Epithelial cell of esophagus (primary cell): ENCODE measurements around the gene PRDM7.
A peak's percentile ranks its signal among the peaks of the same experiment; 100 is the strongest.
"Not testable (repeated sequence)": the region's sequence is repeated elsewhere in the genome, so short reads cannot be mapped to it uniquely, and the experiment has no call there.

Experiments
- DNase-seq: peaks from one replicate; pipeline ENCODE4 v3.0.0; 2010; ENCODE audit warnings: low read depth
- H3K4me3 ChIP-seq: 2 replicates; pipeline ENCODE4 v1.5.1; 2011; ENCODE audit warnings: mild to moderate bottlenecking, low read length, control low read depth
- TF ChIP-seq, protein P1 (sequence below): IDR thresholded peaks from 2 replicates; pipeline ENCODE4 v1.5.1; 2011; ENCODE audit warnings: low read depth, mild to moderate bottlenecking, low read length, control low read depth, inconsistent platforms; ENCODE audit not compliant: insufficient read depth; ENCODE audit errors: missing control alignments

PRDM7 gene

GRCh38 chr16:90077240-90077756 lies at the start of gene PRDM7:
PRDM7 (minus strand) TSS chr16:90077331; CDS start chr16:90075910, 1,421 bp downstream.
- TF ChIP-seq, protein P1, sequence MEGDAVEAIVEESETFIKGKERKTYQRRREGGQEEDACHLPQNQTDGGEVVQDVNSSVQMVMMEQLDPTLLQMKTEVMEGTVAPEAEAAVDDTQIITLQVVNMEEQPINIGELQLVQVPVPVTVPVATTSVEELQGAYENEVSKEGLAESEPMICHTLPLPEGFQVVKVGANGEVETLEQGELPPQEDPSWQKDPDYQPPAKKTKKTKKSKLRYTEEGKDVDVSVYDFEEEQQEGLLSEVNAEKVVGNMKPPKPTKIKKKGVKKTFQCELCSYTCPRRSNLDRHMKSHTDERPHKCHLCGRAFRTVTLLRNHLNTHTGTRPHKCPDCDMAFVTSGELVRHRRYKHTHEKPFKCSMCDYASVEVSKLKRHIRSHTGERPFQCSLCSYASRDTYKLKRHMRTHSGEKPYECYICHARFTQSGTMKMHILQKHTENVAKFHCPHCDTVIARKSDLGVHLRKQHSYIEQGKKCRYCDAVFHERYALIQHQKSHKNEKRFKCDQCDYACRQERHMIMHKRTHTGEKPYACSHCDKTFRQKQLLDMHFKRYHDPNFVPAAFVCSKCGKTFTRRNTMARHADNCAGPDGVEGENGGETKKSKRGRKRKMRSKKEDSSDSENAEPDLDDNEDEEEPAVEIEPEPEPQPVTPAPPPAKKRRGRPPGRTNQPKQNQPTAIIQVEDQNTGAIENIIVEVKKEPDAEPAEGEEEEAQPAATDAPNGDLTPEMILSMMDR: no peak
- DNase-seq: peak; percentile 99
- H3K4me3 ChIP-seq: peak within 1 kb of the TSS; percentile 46

GRCh38 chr16:90121846-90122245 lies 44.7 kb upstream of the PRDM7 start:
- not testable (repeated sequence) for DNase-seq, H3K4me3 ChIP-seq

DNA sequence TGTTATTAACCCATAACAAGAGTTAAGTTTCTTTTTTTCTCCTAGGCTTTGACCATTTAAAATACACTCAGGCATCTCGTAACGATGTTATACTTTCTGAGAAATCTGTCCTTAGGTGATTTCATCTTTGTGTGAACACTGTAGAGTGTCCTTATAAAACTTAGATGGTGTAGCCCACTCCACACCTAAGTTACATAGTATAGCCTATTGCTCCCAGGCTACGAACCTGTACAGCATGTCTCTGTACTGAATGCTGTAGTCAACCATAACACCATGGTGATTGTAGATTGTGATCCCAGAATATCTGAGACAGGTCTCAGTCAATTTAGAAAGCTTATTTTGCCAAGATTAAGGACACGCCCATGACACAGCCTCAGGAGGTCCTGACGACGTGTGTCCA lies 30.5 kb upstream of the PRDM7 start:
- H3K4me3 ChIP-seq, DNase-seq: not testable (repeated sequence)

DNA sequence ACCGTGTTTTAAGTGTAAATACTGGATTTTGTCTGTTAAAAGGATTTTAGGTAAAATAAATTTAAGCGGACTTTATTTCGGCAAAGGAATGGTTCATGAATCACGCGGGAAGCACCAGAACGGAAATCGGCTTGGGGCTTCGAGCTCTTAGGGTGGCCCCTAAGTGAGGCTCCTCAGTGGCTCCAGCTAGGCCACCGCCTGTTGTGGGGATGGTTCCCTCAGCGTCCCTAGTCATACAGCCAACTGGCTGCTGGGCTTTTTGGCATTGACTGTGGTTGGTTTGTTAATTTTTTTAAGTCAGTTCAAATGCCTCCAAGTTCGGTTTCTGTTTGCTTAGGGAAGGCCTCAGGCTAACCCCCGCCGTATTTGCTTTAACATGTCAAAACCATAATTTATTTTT lies 29.9 kb upstream of the PRDM7 start:
- H3K4me3 ChIP-seq, DNase-seq: not testable (repeated sequence)

DNA sequence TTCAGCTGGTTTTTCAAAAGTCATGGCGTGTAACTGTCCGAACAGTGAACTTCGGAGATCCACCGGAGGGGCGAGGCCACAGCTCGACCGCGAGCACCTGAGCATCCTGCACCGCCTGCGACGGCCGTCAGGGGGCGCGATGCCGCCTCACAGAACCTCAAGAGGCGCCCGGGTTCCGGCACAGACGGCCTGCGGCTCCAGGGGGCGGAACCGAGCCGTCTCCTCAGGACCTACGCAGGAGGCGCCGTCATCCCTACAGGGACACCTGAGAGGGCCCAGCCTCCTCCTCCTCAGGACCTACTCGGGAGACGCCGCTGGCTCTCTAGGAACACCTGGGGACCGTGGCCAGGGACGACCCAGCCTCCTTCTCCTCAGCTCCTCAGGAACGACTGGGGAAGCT lies 29.1 kb upstream of the PRDM7 start:
- peak overlapping the region; percentile 53 for H3K4me3 ChIP-seq
- peak; percentile 86 for DNase-seq
- TF ChIP-seq, protein P1: peak; percentile 46

DNA sequence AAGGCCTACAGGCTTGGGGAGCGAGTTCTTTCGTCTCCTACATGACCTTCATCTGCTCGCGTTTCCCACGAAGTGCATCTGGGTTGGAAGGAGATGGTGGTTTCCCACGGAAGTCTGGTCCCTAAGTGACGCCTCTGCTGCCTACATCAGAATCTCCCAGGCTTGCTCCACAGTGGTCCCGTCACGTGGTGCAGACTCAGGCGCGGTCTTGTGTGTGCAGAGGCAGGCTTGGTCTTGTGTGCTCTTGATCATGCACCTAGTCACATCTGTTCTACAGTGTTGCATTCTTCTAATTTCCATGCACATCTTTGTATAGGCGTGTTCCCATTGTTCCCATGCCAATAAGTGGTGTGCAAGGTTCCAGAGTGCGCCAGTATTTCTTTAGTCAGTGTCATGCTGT lies 27.6 kb upstream of the PRDM7 start:
- peak; percentile 39 for DNase-seq
- H3K4me3 ChIP-seq: not testable (repeated sequence)

GRCh38 chr16:90102086-90102884 lies 25.2 kb upstream of the PRDM7 start:
- not testable (repeated sequence) for H3K4me3 ChIP-seq
- DNase-seq: peak; percentile 49

DNA sequence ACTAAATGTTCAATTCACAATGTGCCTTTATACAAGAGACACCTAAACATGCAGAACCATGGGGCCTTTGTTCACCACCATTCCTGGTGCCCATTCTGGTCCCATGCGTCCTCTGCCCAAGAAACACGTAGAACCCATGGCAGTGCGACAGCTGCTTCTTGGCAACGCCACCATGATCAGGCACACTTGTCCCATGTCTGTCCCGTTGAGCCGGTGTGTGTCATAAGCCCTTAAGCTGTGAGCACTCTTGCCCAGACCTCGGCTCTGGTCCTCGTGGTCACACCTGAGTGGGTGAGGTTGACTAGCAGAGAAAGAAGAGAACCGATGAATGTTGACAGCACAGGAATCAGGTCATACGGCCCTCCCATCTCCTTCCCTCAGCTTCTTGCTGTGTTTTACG lies 24.2 kb upstream of the PRDM7 start:
- not testable (repeated sequence) for DNase-seq

GRCh38 chr16:90100790-90101189 lies 23.7 kb upstream of the PRDM7 start:
- DNase-seq, H3K4me3 ChIP-seq: not testable (repeated sequence)

More for the DNA sequence above, 24.2 kb upstream of the PRDM7 start:
- H3K4me3 ChIP-seq: not testable (repeated sequence)

- not testable (repeated sequence) for H3K4me3 ChIP-seq, DNase-seq
Measured at GRCh38 chr16:90100229-90100628, 23.1 kb upstream of the PRDM7 start.

GRCh38 chr16:90098936-90099335 lies 21.8 kb upstream of the PRDM7 start:
- not testable (repeated sequence) for DNase-seq, H3K4me3 ChIP-seq

DNA sequence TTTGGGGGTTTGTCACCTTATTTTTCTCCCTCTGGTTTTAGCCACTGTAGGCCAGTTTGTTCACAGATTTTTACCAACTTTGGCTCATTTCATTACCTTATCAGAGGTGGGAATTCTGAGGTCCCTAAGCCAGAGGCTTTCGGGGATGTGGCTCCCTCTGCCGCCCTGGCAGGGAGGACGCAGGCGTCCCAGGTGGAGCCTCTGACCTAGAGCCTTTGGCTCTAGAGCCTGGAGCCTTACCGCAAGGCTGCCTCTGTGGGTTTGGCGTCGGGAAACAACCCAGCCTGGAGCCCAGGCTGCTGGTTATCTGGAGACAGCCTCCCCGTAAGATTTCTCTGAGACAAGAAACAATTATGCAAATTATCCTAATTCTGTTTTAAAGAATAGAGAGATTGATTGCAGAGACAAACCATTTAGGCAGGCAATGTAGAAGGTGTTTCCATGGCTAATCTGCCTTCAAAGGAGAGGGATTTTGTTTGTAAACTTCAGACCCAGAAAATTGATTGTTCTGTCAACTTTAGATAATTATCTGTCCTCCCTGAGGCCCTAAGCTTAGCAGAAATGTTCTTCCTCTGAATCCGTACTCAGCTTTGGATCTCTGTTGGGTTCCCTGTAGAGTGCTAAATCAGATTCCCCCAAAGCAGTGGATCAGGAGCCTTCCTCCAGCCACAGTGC lies 20.0 kb upstream of the PRDM7 start:
- DNase-seq: peak; percentile 13
- TF ChIP-seq, protein P1: peak; percentile 27

GRCh38 chr16:90094791-90095190 lies 17.7 kb upstream of the PRDM7 start:
- not testable (repeated sequence) for DNase-seq, H3K4me3 ChIP-seq

More for the DNA sequence above, 20.0 kb upstream of the PRDM7 start:
- not testable (repeated sequence) for H3K4me3 ChIP-seq

DNA sequence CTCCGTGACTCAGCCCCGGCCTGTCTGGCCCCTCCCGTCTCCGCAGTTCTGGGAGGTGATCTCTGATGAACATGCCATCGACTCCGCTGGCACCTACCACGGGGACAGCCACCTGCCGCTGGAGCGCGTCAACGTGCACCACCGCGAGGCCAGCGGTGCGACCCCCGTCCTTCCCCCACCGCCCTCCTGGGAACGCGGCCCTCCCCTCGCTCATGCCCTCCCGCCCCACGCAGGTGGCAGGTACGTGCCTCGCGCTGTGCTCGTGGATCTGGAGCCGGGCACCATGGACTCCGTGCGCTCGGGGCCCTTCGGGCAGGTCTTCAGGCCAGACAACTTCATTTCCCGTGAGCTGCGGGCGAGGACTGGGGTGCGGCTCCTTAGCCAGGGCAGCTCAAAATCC lies 17.2 kb upstream of the PRDM7 start:
- not testable (repeated sequence) for H3K4me3 ChIP-seq, DNase-seq

DNA sequence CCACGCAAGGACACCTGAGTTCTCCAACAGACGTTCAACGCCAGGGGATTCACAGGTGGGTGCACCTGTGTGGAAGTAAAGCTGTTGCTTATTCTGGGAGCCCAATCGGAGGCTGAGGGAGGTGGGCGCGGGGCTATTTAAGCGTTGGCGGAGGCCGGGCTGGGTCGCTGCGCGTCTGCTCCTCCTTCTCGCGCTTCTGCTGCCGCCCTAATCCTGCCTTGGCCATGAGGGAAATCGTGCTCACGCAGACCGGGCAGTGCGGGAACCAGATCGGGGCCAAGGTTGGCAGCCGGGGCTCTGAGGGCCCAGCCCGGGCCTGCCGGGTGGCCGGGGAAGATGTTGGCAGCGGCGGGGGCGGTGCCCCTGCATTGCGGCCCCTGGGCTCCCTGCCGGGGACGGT lies 16.7 kb upstream of the PRDM7 start:
- DNase-seq, H3K4me3 ChIP-seq: not testable (repeated sequence)

DNA sequence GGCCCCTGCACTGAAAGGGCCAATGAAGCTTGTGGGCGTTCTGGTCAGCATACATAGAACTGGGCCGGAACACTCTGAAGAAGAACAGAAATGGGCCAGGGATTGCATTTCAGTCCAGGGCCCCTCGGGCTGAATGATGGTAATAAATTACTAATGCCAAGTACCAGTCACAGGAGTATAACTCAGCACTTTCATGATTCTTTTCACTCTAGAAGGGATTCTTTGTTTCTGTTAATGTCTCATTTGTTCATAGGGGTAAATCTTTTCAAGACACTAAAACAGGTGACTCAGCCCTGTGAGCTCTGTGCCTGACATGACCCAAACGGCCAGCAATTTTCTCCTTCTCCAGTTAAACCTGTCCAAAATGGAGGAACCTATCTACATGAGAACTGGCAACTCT lies 15.7 kb upstream of the PRDM7 start:
- H3K4me3 ChIP-seq: not testable (repeated sequence)
- DNase-seq: peak; percentile 38
